Common myeloid progenitor, CD34-positive (primary cell): ENCODE data around the gene NUDT22.

Source experiments
- CTCF ChIA-PET: fragments of 350-600 bp; sonication (Branson Sonifier 250); formaldehyde crosslinking; loops from one replicate; lab custom pipeline; 2021; ENCODE audit warnings: antibody characterized with exemption; lab: Charles Lee
- POLR2A ChIA-PET: fragments of 350-600 bp; sonication (Branson Sonifier 250); formaldehyde crosslinking; loops from one replicate; lab custom pipeline; 2021; ENCODE audit warnings: antibody characterized with exemption; lab: Charles Lee
- DNase-seq, 3 donors: peaks; one replicate each; pipeline versions ENCODE4 v3.0.0 to v3.0.0-alpha.2; 2013
- H3K27ac ChIP-seq, 2 experiments: 1 replicate in 1 of 2; 2 replicates in 1 of 2; pipeline ENCODE4 v1.7.0; 2013; ENCODE audit warnings: inconsistent platforms in 2 of 2, low read length in 2 of 2, mild to moderate bottlenecking in 2 of 2, low read depth in 1 of 2, moderate library complexity in 1 of 2; ENCODE audit not compliant: severe bottlenecking in 2 of 2, insufficient read depth in 1 of 2, poor library complexity in 1 of 2
- H3K27me3 ChIP-seq, 5 experiments: replicated peaks in 2 of 5; 1 replicate in 3 of 5; 2 replicates in 2 of 5; pipeline versions ENCODE4 v1.6.1 to v1.7.0; 2013; ENCODE audit warnings: low read length in 4 of 5, mild to moderate bottlenecking in 2 of 5, moderate library complexity in 2 of 5, inconsistent platforms in 1 of 5; ENCODE audit not compliant: insufficient read depth in 5 of 5, control insufficient read depth in 4 of 5
- H3K36me3 ChIP-seq, 4 experiments: 1 replicate in 2 of 4; 2 replicates in 2 of 4; pipeline versions ENCODE4 v1.6.1 to v1.7.0; 2013; ENCODE audit warnings: low read length in 3 of 4, control low read depth in 1 of 4, mild to moderate bottlenecking in 1 of 4; ENCODE audit not compliant: control insufficient read depth in 4 of 4, insufficient read depth in 4 of 4
- H3K4me1 ChIP-seq, 4 experiments: 1 replicate in 3 of 4; 2 replicates in 1 of 4; pipeline versions ENCODE4 v1.6.1 to v1.7.1; 2013; ENCODE audit warnings: low read length in 3 of 4, mild to moderate bottlenecking in 3 of 4, control low read depth in 1 of 4, inconsistent platforms in 1 of 4, moderate library complexity in 1 of 4; ENCODE audit not compliant: control insufficient read depth in 4 of 4, insufficient read depth in 4 of 4; ENCODE audit errors: control extremely low read depth in 1 of 4
- H3K4me3 ChIP-seq, 7 experiments: 1 replicate in 4 of 7; 2 replicates in 3 of 7; pipeline versions ENCODE4 v1.5.1 to v1.7.0; 2013; ENCODE audit warnings: mild to moderate bottlenecking in 7 of 7, low read length in 6 of 7, moderate library complexity in 6 of 7, inconsistent platforms in 2 of 7, low read depth in 2 of 7, control low read depth in 1 of 7; ENCODE audit not compliant: insufficient read depth in 4 of 7, control insufficient read depth in 1 of 7; ENCODE audit errors: extremely low read depth in 1 of 7
- H3K9me3 ChIP-seq, 5 experiments: 1 replicate in 4 of 5; 2 replicates in 1 of 5; pipeline versions ENCODE4 v1.6.1 to v1.7.1; 2013; ENCODE audit warnings: low read length in 4 of 5, mild to moderate bottlenecking in 2 of 5, inconsistent platforms in 1 of 5, low read depth in 1 of 5, moderate library complexity in 1 of 5; ENCODE audit not compliant: control insufficient read depth in 4 of 5, insufficient read depth in 2 of 5; ENCODE audit errors: control extremely low read depth in 1 of 5
- WGBS: methylation state at CpG from one replicate; pipeline ENCODE4 v1.1.5; 2013; ENCODE audit not compliant: insufficient coverage; 5-methylcytosine and 5-hydroxymethylcytosine counted together

Gene NUDT22

GRCh38 chr11:64204080-64204440 lies 22.0 kb upstream of the NUDT22 start:
- H3K4me3 ChIP-seq: no peak overlapping the region
- H3K4me1 ChIP-seq: peaks cover 5 to 51% (median 51%) of the 10 kb centered on the region in 4 experiments
- no peak for DNase-seq
- H3K27me3 ChIP-seq: no peaks in the 10 kb centered on the region
- CTCF ChIA-PET: interaction anchor here (0.6 to 15.6 kb wide), 19 partner anchors 8 to 151 kb away, joined by 3 to 321 read pairs (median 10); partner anchors contain the start of genes CATSPERZ, DNAJC4, ESRRA and FKBP2
- 98% methylated on average over 8 of the region's 16 CpGs for WGBS
- POLR2A ChIA-PET: interaction anchor here (1.0 to 5.9 kb wide), 5 partner anchors 13 to 100 kb away, joined by 3 to 74 read pairs (median 28); partner anchors contain the start of genes FKBP2 and PPP1R14B
- H3K9me3 ChIP-seq: no peaks in the 10 kb centered on the region
- H3K36me3 ChIP-seq: peaks cover 8 to 54% (median 38%) of the 10 kb centered on the region in 4 experiments
- no peak overlapping the region for H3K27ac ChIP-seq

GRCh38 chr11:64204464-64204989 lies 21.5 kb upstream of the NUDT22 start:
- ChIA-PET POLR2A (interaction anchor here (0.7 to 5.9 kb wide), 7 partner anchors 13 to 1628 kb away, joined by 3 to 74 read pairs (median 6); partner anchors contain the start of genes FKBP2 and PPP1R14B), CTCF (interaction anchor here (0.6 to 15.6 kb wide), 25 partner anchors 8 to 154 kb away, joined by 3 to 321 read pairs (median 10); partner anchors contain the start of genes CATSPERZ, DNAJC4, ESRRA and FKBP2)
- peaks cover 8 to 59% (median 40%) of the 10 kb centered on the region in 4 experiments for H3K36me3 ChIP-seq
- peak overlapping the region in 1 of 7 experiments; percentile 1 for H3K4me3 ChIP-seq
- H3K27me3 ChIP-seq: no peaks in the 10 kb centered on the region
- WGBS: 0% methylated on average over 2 of the region's 7 CpGs
- H3K9me3 ChIP-seq: no peaks in the 10 kb centered on the region
- DNase-seq: peak; percentile 95 to 98 (median 96)
- H3K27ac ChIP-seq: no peak overlapping the region
- peaks cover 5 to 55% (median 53%) of the 10 kb centered on the region in 4 experiments for H3K4me1 ChIP-seq

GRCh38 chr11:64206457-64207255 lies 19.4 kb upstream of the NUDT22 start, which contains the start of gene FERMT3:
Gene FERMT3, plus strand, starts transcription at chr11:64206721. Its CDS starts 644 bp downstream, at chr11:64207365.
- Histone ChIP-seq H3K27ac (peak within 1 kb of the TSS; percentile 89 to 95), H3K4me1 (peaks cover 5 to 55% (median 53%) of the 10 kb centered on the region in 4 experiments), H3K9me3 (no peaks in the 10 kb centered on the region), H3K36me3 (peaks cover 6 to 61% (median 42%) of the 10 kb centered on the region in 4 experiments), H3K4me3 (peak within 1 kb of the TSS; percentile 48 to 94 (median 84)), H3K27me3 (no peaks in the 10 kb centered on the region)
- peak; percentile 82 to 95 (median 93) for DNase-seq
- ChIA-PET CTCF (interaction anchor here (0.6 to 15.6 kb wide), 23 partner anchors 11 to 205 kb away, joined by 3 to 321 read pairs (median 10); partner anchors contain the start of genes CATSPERZ, DNAJC4, ESRRA and FKBP2), POLR2A (interaction anchor here (0.7 to 5.9 kb wide), 14 partner anchors 10 to 111 kb away, joined by 3 to 74 read pairs (median 16); partner anchors contain the start of genes DNAJC4, ESRRA, FKBP2 and NUDT22)
- WGBS: under 1% methylated on average over 22 of the region's 27 CpGs

GRCh38 chr11:64207256-64208085 lies 18.6 kb upstream of the NUDT22 start:
- POLR2A ChIA-PET: interaction anchor here (0.6 to 5.9 kb wide), 11 partner anchors 10 to 110 kb away, joined by 3 to 74 read pairs (median 20); partner anchors contain the start of genes DNAJC4, ESRRA, FKBP2 and NUDT22
- H3K4me3 ChIP-seq: peak overlapping the region; percentile 48 to 94 (median 84)
- H3K9me3 ChIP-seq: no peaks in the 10 kb centered on the region
- no peaks in the 10 kb centered on the region for H3K27me3 ChIP-seq
- H3K36me3 ChIP-seq: peaks cover 12 to 63% (median 45%) of the 10 kb centered on the region in 4 experiments
- CTCF ChIA-PET: interaction anchor here (1.1 to 15.6 kb wide), 17 partner anchors 13 to 151 kb away, joined by 3 to 321 read pairs (median 15); partner anchors contain the start of genes CATSPERZ, DNAJC4, ESRRA and FKBP2
- peak; percentile 91 to 98 (median 96) for DNase-seq
- H3K27ac ChIP-seq: peak overlapping the region; percentile 89 to 95
- WGBS: 0% methylated on average over 20 of the region's 30 CpGs
- peaks cover 5 to 55% (median 53%) of the 10 kb centered on the region in 4 experiments for H3K4me1 ChIP-seq

GRCh38 chr11:64208086-64208795 lies 17.8 kb upstream of the NUDT22 start:
- H3K4me1 ChIP-seq: peaks cover 5 to 55% (median 53%) of the 10 kb centered on the region in 4 experiments
- 45% methylated on average over 20 of the region's 23 CpGs for WGBS
- H3K27me3 ChIP-seq: no peaks in the 10 kb centered on the region
- ChIA-PET POLR2A (interaction anchor here (0.6 to 5.9 kb wide), 11 partner anchors 9 to 109 kb away, joined by 3 to 74 read pairs (median 20); partner anchors contain the start of genes DNAJC4, ESRRA, FKBP2 and NUDT22), CTCF (interaction anchor here (1.1 to 15.6 kb wide), 9 partner anchors 12 to 123 kb away, joined by 5 to 321 read pairs (median 58); partner anchors contain the start of genes CATSPERZ, DNAJC4, ESRRA and FKBP2)
- no peaks in the 10 kb centered on the region for H3K9me3 ChIP-seq
- peak overlapping the region; percentile 36 to 94 (median 84) for H3K4me3 ChIP-seq
- peaks cover 9 to 58% (median 41%) of the 10 kb centered on the region in 4 experiments for H3K36me3 ChIP-seq
- peak overlapping the region; percentile 89 to 95 for H3K27ac ChIP-seq
- no peak for DNase-seq
